Activated naive CD8-positive, alpha-beta T cell treated with anti-CD3 and anti-CD28 coated beads, Interleukin-2, amount 50 U/mL, for 16 hours (primary cell): ENCODE data around the gene ZNF282.

Experiments used
- DNase-seq: peaks from one replicate; pipeline ENCODE4 v3.0.0-alpha.2; 2020; ENCODE audit warnings: low read depth, low spot score

The ZNF282 gene

DNA sequence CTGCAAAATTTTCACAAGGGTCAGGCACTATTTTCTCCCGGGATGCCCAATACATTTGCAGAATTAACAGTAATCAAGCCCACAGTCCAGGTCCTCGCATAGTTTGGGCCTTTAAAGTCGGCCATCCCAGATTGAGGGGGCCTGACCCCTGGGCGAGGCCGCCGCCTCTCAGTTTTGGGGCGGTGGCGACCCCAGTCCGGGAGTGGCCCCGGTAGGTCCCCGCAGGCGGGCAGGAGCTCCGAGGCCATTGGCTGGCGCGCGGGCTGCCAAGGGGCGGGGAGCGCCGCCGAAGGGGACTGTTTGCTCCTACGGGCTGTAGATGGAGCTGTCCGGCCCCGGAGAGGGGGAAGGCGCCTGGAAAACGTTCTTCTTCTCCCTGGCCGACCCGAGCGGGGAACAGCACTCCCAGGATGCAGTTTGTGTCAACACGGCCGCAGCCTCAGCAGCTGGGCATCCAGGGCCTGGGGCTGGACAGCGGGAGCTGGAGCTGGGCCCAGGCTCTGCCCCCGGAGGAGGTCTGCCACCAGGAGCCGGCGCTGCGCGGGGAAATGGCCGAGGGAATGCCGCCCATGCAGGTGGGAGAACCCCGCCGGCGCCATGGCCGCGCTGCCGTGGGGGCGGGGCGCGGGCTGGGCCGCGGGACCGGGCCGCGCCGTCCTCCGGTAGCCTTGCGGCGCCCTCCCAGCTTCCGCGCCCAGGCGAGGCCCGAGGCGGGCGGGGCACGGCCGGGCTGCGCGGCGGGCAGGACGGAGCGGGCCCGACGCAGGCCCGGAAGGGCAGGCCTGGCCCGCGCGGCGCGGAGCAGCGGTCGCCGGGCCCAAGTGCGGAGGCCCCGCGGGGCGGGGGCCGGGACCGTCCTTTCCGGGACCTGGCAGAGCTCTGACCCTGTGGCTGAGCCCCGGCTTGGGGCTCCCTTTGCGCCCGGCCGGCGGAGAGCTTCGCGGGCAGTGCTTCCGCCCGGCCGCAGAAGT lies at the start of gene ZNF282:
Gene ZNF282 (plus strand): TSS at position 367 of the 971 bp plus-strand sequence. CDS start 44 bp downstream, at position 411.
- peak; percentile 37 for DNase-seq

GRCh38 chr7:149147072-149147751 lies 48.1 kb upstream of the ZNF282 start, which contains the start of gene ZNF398:
TSS of gene ZNF398 (plus strand) at chr7:149147453. CDS start at chr7:149147743, 290 bp downstream.
- peak; percentile 56 for DNase-seq

GRCh38 chr7:149147752-149148653 lies 47.3 kb upstream of the ZNF282 start:
- peak; percentile 25 for DNase-seq

GRCh38 chr7:149150981-149151380 lies 44.4 kb upstream of the ZNF282 start:
- DNase-seq, result no peak

GRCh38 chr7:149153346-149153745 lies 42.0 kb upstream of the ZNF282 start:
- no peak for DNase-seq

- DNase-seq, result no peak
Measured at GRCh38 chr7:149154056-149154455, 41.3 kb upstream of the ZNF282 start.

DNA sequence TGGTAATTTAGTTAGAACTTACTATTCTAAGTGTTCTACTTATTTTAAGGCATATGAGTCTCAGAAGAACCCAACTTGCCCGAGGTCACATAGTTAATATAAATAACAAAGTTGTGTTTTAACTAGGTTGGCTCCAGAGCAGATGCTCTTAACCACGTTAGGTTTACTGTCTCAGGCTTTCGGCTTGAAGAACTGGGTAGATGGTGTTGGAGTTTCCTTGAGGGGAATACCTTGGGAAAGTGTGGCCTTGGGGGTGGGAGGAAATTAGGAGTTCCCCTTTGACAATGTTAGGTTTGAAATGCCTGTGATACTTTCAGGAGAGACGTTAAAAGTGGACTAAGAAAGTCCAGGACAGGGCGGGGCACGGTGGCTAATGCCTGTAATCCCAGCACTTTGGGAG lies 38.4 kb upstream of the ZNF282 start:
- no peak for DNase-seq

- no peak for DNase-seq
Measured at GRCh38 chr7:149161241-149161848, 34.0 kb upstream of the ZNF282 start.

- DNase-seq, result no peak
Measured at GRCh38 chr7:149166142-149166541, 29.2 kb upstream of the ZNF282 start.

DNA sequence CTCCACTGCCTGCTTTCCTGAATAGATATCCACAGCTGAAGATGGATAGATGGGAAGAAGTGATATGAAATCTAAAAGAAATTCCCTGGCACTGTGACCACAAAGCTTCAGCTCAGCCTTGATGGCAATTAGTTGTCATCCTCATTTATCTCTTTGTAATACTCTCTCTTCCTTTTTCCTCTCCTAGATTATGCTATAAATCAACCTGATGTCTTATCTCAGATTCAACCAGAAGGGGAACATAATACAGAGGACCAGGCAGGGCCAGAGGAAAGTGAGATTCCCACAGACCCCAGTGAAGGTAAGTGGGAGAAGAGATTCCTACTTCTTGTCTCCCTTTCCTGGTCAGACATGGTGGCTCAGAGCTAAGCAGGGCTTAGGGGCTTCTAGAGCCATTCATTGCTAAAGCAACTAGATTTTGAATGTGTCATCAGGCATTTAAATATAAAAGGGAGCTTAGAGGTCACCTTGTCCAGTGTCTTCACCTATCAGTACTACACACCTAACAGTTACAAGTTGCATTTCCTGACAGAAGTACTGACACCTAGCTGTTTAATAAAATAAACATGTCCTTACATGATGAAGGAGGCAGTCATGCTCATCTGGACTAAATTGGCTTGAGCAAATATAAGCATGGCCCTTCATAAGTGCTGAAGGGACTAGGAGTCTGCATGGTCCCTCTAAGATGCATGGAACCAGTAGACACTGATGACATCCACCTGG lies 28.6 kb upstream of the ZNF282 start:
- DNase-seq, result no peak

DNA sequence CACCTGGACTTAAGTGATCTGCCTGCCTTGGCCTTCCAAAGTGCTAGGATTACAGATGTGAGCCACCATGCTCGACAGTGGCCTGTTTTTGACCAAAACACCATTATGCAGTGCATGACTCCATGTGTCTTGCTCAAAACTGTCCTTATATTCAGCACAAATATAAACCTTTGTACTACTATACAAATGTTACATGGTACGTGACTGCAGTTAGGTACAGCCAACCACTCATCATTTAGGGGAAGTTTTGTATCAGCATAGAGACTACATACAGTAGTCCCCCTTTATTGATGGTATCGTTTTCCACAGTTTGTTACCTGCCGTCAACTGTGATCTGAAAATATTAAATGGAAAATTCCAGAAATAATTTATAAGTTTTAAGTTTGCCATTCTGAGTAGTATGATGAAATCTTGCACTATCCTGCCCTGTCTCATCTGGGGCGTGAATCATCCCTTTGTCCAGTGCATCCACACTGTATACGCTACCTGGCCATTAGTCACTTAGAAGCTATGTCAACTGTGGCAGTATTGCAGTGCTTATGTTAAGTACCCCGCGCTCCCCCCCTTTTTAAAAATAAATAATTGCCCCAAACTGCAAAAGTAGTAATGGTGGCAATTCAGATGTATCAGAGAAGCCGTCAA lies 23.3 kb upstream of the ZNF282 start:
- DNase-seq, result no peak

DNA sequence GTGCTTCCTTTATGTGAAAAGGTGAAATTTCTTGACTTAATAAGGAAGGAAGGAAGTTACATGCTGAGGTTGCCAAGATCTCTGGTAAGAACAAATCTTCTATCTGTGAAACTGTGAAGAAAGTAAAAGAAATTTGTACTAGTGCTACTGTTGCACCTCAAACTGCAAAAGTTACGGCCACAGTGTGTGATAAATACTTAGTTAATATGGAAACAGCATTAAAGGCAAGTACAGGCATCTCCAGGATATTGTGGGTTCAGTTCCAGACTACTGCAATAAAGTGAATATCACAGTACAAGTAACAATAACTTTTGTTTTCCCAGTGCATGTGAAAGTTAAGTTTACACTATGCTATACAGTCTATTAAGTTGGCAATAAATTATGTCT lies 22.8 kb upstream of the ZNF282 start:
- no peak for DNase-seq

DNA sequence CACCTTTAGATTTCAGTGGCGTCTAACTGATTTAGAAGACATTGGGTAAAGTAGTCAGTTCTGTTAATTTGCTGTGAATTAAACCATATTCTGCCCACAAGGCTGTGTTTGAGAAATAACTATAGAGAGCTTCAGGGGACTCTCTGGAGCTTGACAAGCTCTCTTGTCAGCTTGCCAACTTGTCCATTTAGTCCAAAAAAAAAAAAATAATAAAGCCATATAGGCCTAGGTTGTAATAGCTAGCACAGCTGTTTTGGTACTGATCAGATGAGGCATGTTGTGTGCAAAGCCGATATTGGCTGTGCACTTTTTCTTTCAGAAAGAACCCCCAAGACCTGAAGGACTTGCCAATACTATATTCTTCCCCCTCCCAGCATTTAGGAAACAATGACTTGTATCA lies 20.2 kb upstream of the ZNF282 start:
- DNase-seq, result no peak

GRCh38 chr7:149179241-149179640 lies 16.1 kb upstream of the ZNF282 start:
- DNase-seq, result no peak

- DNase-seq, result no peak
Measured at GRCh38 chr7:149180722-149181449, 14.5 kb upstream of the ZNF282 start.

- DNase-seq, result no peak
Measured at GRCh38 chr7:149181450-149181790, 13.9 kb upstream of the ZNF282 start.

DNA sequence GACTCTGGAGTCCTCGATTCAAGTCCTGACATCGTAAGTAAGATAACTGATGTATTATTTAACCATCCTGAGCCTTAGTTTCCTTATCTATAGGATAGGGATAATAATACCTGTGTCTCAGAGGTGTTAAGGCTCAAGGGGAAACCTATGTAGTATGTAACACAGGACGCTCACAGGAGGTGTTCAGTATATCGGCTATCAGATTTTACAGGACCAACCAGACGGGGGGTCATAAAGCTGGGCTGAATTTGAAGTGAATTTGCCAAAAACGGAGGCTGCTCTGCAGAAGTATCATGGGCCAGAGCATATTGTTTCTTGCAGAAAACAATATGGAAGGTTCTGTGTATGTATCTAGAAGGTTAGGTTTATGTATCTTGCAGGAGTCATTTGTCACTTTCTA lies 11.1 kb upstream of the ZNF282 start:
- DNase-seq, result no peak

DNA sequence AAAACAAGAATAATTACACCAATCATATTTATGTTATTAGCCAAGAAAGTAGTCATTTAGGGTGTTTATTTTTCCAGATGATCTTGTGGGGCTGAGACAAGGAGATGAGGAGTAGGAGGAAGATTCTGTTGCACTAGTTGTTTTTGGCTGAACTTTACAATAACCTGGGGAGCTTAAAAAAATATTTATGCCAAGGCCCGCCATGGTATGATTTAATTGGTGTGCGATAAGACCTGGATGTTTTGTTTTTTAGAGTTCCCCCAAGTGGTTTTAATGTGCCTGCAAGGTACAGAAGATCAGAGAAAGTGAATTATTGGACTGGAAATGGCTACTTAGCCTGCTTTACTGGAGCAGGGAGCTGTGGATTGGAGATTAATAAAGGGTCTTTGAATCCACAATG lies 7.1 kb upstream of the ZNF282 start:
- no peak for DNase-seq

DNA sequence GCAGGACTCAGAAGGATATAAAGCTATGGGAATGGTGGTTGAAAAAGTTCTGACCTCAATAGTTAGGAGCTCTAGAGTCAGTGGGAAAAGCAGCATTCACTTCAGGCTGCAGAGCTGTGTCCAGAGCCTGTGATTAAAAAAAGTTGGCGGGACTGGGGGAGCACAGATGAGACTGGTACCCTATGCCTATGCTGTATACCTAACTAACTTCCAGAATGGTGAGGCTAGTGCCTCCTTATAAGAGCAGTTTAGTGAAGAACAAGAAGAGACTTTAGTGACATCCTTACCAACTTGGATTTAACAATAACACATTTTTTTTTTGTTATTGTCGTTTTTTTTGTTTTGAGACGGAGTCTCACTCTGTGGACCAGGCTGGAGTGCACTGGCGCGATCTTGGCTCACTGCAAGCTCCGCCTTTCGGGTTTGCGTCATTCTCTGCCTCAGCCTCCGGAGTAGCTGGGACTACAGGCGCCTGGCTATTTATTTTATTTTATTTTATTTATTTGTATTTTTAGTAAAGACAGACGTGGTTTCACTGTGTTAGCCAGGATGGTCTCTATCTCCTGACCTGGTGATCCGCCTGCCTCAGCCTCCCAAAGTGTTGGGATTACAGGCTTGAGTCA lies 6.6 kb upstream of the ZNF282 start:
- no peak for DNase-seq
